Loucy (cell line): ENCODE results near the gene TRIO.

Experiments used
- H2AFZ ChIP-seq: fragments of 200-600 bp; sonication (generic); 2 replicates; pipeline ENCODE4 v1.6.0; 2016; ENCODE audit warnings: antibody characterized with exemption, mild to moderate bottlenecking, low read length, moderate library complexity
- H3F3A ChIP-seq: fragments of 200-600 bp; 2 replicates; pipeline ENCODE4 v1.6.0; 2016; ENCODE audit warnings: antibody characterized with exemption, low read depth, mild to moderate bottlenecking
- H3K27me3 ChIP-seq: fragments of 200-600 bp; sonication (generic); 2 replicates; pipeline ENCODE4 v1.6.1; 2014; ENCODE audit warnings: low read length, mild to moderate bottlenecking; ENCODE audit not compliant: insufficient read depth, poor library complexity, severe bottlenecking
- H3K36me3 ChIP-seq: fragments of 200-600 bp; sonication (generic); 2 replicates; pipeline ENCODE4 v1.6.1; 2016; ENCODE audit warnings: low read length; ENCODE audit not compliant: insufficient read depth
- H3K4me1 ChIP-seq: fragments of 200-600 bp; sonication (generic); 2 replicates; pipeline ENCODE4 v1.5.1; 2014; ENCODE audit warnings: low read length, mild to moderate bottlenecking; ENCODE audit not compliant: insufficient read depth, poor library complexity, severe bottlenecking
- H3K4me2 ChIP-seq: fragments of 200-600 bp; sonication (generic); 2 replicates; pipeline ENCODE4 v1.6.0; 2014; ENCODE audit warnings: antibody characterized with exemption, low read length, low read depth, mild to moderate bottlenecking; ENCODE audit not compliant: poor library complexity, severe bottlenecking
- H3K4me3 ChIP-seq: fragments of 200-600 bp; sonication (generic); 2 replicates; pipeline ENCODE4 v1.5.1; 2014; ENCODE audit warnings: low read length, mild to moderate bottlenecking, mixed read lengths; ENCODE audit not compliant: poor library complexity, severe bottlenecking
- H3K79me2 ChIP-seq: fragments of 200-600 bp; sonication (generic); 2 replicates; pipeline ENCODE4 v1.6.1; 2014; ENCODE audit warnings: low read length; ENCODE audit not compliant: insufficient read depth
- H3K9ac ChIP-seq: fragments of 200-600 bp; sonication (generic); 2 replicates; pipeline ENCODE4 v1.6.0; 2014; ENCODE audit warnings: mild to moderate bottlenecking, low read depth, low read length, moderate library complexity; ENCODE audit not compliant: poor library complexity, severe bottlenecking
- H3K9me2 ChIP-seq: fragments of 200-600 bp; sonication (generic); replicated peaks from 2 replicates; pipeline ENCODE4 v1.6.1; 2016; ENCODE audit warnings: low read depth, low read length, mixed read lengths
- H3K9me3 ChIP-seq: fragments of 200-600 bp; sonication (generic); 2 replicates; pipeline ENCODE4 v1.6.1; 2014; ENCODE audit warnings: mild to moderate bottlenecking, antibody characterized with exemption, low read length, low read depth; ENCODE audit not compliant: insufficient read depth
- H4K20me1 ChIP-seq: fragments of 200-600 bp; sonication (generic); 2 replicates; pipeline ENCODE4 v1.6.0; 2014; ENCODE audit warnings: antibody characterized with exemption, low read length, mild to moderate bottlenecking; ENCODE audit not compliant: insufficient read depth, poor library complexity, severe bottlenecking
- EZH2phosphoT487 ChIP-seq: fragments of 200-600 bp; IDR thresholded peaks from 2 replicates; pipeline ENCODE4 v1.6.1; 2018; ENCODE audit warnings: antibody characterized with exemption, mild to moderate bottlenecking, moderate library complexity, borderline replicate concordance
- TF ChIP-seq, protein P1 (sequence below): fragments of 200-600 bp; sonication (generic); conservative IDR thresholded peaks from 2 replicates; pipeline ENCODE4 v1.5.1; 2014; ENCODE audit warnings: mild to moderate bottlenecking, antibody characterized with exemption, low read length

TRIO gene

DNA sequence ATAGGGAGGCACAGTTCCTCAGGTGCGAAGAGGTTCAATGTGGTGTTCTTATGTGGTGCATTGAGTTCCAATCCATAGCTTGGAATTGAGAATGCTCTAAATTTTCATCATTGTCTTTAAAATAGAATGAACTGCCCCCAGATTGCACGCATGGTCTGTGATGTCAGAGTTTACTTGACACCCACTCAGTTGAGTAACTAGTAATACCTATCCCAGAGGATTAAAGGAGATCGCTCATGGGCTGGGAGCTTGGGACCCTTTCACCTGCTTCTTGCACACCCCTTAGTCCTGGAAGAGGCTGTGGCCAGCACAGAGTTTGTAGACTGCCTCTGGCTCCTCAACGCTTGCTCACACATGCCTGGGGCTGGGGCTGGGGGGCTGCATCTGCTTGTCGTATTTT is 343.3 kb downstream of the TRIO start:
- H3K4me1 ChIP-seq: peaks cover 39% of the 10 kb centered on the region
- no peaks in the 10 kb centered on the region for H3K27me3 ChIP-seq
- no peak overlapping the region for H3K4me2 ChIP-seq
- H3F3A ChIP-seq: no peaks in the 10 kb centered on the region
- H2AFZ ChIP-seq: no peak overlapping the region
- H3K79me2 ChIP-seq: no peaks in the 10 kb centered on the region
- TF ChIP-seq EZH2phosphoT487: no peak
- TF ChIP-seq, protein P1, sequence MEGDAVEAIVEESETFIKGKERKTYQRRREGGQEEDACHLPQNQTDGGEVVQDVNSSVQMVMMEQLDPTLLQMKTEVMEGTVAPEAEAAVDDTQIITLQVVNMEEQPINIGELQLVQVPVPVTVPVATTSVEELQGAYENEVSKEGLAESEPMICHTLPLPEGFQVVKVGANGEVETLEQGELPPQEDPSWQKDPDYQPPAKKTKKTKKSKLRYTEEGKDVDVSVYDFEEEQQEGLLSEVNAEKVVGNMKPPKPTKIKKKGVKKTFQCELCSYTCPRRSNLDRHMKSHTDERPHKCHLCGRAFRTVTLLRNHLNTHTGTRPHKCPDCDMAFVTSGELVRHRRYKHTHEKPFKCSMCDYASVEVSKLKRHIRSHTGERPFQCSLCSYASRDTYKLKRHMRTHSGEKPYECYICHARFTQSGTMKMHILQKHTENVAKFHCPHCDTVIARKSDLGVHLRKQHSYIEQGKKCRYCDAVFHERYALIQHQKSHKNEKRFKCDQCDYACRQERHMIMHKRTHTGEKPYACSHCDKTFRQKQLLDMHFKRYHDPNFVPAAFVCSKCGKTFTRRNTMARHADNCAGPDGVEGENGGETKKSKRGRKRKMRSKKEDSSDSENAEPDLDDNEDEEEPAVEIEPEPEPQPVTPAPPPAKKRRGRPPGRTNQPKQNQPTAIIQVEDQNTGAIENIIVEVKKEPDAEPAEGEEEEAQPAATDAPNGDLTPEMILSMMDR: no peak
- H3K9me3 ChIP-seq: no peaks in the 10 kb centered on the region
- no peaks in the 10 kb centered on the region for H3K9me2 ChIP-seq
- peaks cover 22% of the 10 kb centered on the region; the same call in 1 of the 2 replicates for H3K36me3 ChIP-seq
- no peaks in the 10 kb centered on the region for H4K20me1 ChIP-seq
- H3K9ac ChIP-seq: no peak overlapping the region
- H3K4me3 ChIP-seq: no peak overlapping the region

DNA sequence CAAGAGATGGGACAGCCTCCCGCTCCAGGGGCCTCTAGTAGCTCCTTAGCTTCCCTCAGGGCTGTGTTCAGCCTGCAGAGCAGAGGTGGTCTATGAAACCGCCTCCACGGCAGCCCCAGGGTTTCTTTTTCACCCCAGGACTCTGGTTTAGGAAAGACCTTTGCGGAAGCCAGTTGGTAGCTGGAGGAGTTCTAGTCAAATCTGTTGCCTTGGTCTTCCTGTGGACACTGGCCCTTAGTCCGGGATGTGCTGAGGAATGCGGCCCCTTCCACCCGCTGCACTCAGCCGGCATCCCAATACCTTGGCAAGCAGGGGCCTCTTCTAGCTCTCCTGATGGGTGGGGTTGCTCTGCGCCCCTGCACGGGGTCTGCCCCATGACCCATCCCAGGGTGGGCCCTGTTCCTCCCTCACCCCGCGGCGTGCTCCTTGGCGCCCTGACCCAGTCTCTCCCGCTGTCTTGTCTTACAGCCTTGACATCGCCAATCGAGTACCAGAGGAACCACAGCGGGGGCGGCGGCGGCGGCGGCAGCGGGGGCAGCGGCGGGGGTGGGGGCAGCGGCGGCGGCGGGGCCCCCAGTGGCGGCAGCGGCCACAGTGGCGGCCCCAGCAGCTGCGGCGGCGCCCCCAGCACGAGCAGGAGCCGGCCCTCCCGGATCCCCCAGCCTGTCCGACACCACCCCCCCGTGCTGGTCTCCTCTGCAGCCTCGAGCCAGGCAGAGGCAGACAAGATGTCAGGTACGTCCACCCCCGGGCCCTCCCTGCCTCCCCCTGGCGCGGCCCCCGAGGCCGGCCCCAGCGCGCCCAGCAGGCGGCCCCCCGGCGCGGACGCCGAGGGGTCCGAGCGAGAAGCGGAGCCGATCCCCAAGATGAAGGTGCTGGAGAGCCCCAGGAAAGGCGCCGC is 344.1 kb downstream of the TRIO start:
- H3K27me3 ChIP-seq: no peaks in the 10 kb centered on the region
- peaks cover 39% of the 10 kb centered on the region for H3K4me1 ChIP-seq
- H3K36me3 ChIP-seq: peaks cover 21% of the 10 kb centered on the region; the same call in 1 of the 2 replicates
- H3K9me2 ChIP-seq: no peaks in the 10 kb centered on the region
- no peak overlapping the region for H3K9ac ChIP-seq
- no peaks in the 10 kb centered on the region for H3F3A ChIP-seq
- no peaks in the 10 kb centered on the region for H4K20me1 ChIP-seq
- no peaks in the 10 kb centered on the region for H3K79me2 ChIP-seq
- no peak overlapping the region for H3K4me2 ChIP-seq
- H3K4me3 ChIP-seq: no peak overlapping the region
- H3K9me3 ChIP-seq: no peaks in the 10 kb centered on the region
- H2AFZ ChIP-seq: no peak overlapping the region
- TF ChIP-seq EZH2phosphoT487: no peak
- TF ChIP-seq, protein P1: no peak

DNA sequence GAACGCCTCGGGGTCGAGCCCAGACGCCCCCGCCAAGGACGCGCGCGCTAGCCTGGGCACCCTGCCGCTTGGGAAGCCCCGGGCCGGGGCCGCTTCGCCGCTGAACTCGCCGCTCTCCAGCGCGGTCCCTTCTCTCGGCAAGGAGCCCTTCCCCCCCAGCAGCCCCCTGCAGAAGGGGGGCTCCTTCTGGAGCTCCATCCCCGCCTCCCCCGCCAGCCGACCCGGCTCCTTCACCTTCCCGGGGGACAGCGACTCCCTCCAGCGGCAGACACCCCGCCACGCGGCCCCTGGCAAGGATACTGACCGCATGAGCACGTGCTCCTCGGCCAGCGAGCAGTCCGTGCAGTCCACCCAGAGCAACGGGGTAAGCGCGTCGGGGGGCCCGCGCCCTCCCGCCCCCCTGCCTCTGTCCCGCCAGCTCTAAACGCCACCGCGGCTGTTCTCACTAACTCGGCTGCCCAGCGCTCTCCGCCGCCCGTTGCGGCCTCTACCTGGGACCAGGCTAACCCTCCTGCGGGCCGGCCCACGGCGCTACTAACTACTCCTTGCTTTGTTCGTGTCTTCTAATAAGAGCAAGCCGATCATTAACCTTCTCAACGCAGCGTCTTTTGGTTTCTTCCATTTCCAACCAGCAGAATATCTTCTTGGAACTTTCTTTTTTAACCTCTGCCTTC is 344.9 kb downstream of the TRIO start:
- H2AFZ ChIP-seq: no peak overlapping the region

More for the DNA sequence above, 344.9 kb downstream of the TRIO start:
- Histone ChIP-seq H3K4me2 (peak overlapping the region; percentile 28), H3K36me3 (peaks cover 23% of the 10 kb centered on the region; the same call in 1 of the 2 replicates), H4K20me1 (no peaks in the 10 kb centered on the region), H3K9me2 (no peaks in the 10 kb centered on the region), H3K27me3 (no peaks in the 10 kb centered on the region), H3K9ac (peak overlapping the region; percentile 38), H3K4me3 (no peak overlapping the region), H3K79me2 (no peaks in the 10 kb centered on the region), H3K4me1 (peaks cover 39% of the 10 kb centered on the region), H3K9me3 (no peaks in the 10 kb centered on the region), H3F3A (no peaks in the 10 kb centered on the region)
- TF ChIP-seq, protein P1: no peak
- TF ChIP-seq EZH2phosphoT487: no peak
